Upper lobe of right lung (tissue), 1 donor: ENCODE data around the gene COX11. TPM values are rescaled to one million over a fixed set of nuclear protein-coding genes. Genes with fewer than 3 reads are reported as not detected.
A peak's percentile ranks its signal among the peaks of the same experiment; 100 is the strongest.

Source experiments
- ATAC-seq: fragments of 200-7000 bp; cut with Tn5 transposase; one replicate; pipeline ENCODE4 v1.9.1; 2020; ENCODE audit warnings: mild to moderate bottlenecking, moderate library complexity
- DNase-seq: peaks from one replicate; pipeline ENCODE4 v3.0.0-alpha.2; 2020
- H3K27ac ChIP-seq: fragments of 200-600 bp; one replicate; pipeline ENCODE4 v1.8.0; 2022
- H3K27me3 ChIP-seq: fragments of 200-600 bp; one replicate; pipeline ENCODE4 v1.8.0; 2022; ENCODE audit warnings: mild to moderate bottlenecking
- H3K36me3 ChIP-seq: fragments of 200-600 bp; one replicate; pipeline ENCODE4 v1.8.0; 2022
- H3K4me1 ChIP-seq: fragments of 200-600 bp; one replicate; pipeline ENCODE4 v1.8.0; 2022
- H3K4me3 ChIP-seq: fragments of 200-600 bp; one replicate; pipeline ENCODE4 v1.8.0; 2022; ENCODE audit warnings: mild to moderate bottlenecking
- H3K9me3 ChIP-seq: fragments of 200-600 bp; one replicate; pipeline ENCODE4 v1.8.0; 2022
- intact Hi-C: fragments of 100-400 bp; cut with DNase I; formaldehyde crosslinking; loops from one replicate; pipeline ENCODE4 v1.11.0; 2022
- total RNA-seq: library from RNA; stranded (reverse); fragmentation: NEBNext Ultra II Directional; extraction: Animal tissue kit (Norgen Biotek cat#: 25700); gene quantifications from one replicate; pipeline ENCODE4 v1.2.1, GENCODE V29; 2021
- TF ChIP-seq, protein P1 (sequence below): fragments of 200-600 bp; IDR thresholded peaks from one replicate; pipeline ENCODE4 v1.8.0; 2022; ENCODE audit warnings: antibody characterized with exemption
- donor health status: DM: no; HTN: yes; CAD: no; lungs with severe emphysema.

COX11 gene
- total RNA-seq, 1 donor from 2014 or later: 34.9 TPM

DNA sequence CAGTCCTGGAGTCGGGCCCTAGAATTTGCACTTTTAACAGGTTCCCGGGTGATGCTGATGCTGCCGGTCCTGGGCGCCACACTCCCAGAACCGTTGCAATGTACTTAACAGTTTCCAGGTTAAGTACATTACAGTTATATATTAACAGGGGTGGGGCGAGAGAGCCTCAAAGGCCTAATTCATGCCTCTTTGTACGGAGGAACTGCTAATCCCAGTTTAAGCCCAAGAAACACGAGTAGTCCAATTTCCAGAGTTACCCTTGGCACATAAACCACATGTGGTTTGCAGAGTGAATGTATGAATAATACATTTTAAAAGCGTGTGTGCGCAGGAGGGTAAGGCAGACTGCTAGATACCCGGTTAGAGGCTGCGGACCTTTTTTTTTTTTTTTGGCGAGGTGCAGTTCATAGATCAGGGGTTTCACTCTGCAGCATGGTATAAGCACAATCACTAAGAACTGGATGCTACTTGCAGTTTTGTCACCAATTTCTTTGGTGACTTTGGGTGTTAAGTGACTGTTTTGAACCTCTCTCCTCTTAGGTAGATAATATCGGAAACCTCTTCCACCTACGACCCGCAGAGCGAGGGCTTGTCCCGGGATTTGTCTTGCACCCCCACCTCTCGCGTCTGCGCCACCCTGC lies 713 bp downstream of the COX11 start:
- intact Hi-C loops: no loop called here
- H3K9me3 ChIP-seq: no peaks in the 10 kb centered on the region
- ATAC-seq: peak; percentile 52
- peak overlapping the region; percentile 84 for H3K27ac ChIP-seq
- peaks cover 19% of the 10 kb centered on the region for H3K36me3 ChIP-seq
- no peaks in the 10 kb centered on the region for H3K27me3 ChIP-seq
- TF ChIP-seq, protein P1, sequence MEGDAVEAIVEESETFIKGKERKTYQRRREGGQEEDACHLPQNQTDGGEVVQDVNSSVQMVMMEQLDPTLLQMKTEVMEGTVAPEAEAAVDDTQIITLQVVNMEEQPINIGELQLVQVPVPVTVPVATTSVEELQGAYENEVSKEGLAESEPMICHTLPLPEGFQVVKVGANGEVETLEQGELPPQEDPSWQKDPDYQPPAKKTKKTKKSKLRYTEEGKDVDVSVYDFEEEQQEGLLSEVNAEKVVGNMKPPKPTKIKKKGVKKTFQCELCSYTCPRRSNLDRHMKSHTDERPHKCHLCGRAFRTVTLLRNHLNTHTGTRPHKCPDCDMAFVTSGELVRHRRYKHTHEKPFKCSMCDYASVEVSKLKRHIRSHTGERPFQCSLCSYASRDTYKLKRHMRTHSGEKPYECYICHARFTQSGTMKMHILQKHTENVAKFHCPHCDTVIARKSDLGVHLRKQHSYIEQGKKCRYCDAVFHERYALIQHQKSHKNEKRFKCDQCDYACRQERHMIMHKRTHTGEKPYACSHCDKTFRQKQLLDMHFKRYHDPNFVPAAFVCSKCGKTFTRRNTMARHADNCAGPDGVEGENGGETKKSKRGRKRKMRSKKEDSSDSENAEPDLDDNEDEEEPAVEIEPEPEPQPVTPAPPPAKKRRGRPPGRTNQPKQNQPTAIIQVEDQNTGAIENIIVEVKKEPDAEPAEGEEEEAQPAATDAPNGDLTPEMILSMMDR: no peak
- peak overlapping the region; percentile 92 for H3K4me3 ChIP-seq
- no peak for DNase-seq
- H3K4me1 ChIP-seq: peaks cover 26% of the 10 kb centered on the region

- Histone ChIP-seq H3K27me3 (no peaks in the 10 kb centered on the region), H3K9me3 (no peaks in the 10 kb centered on the region), H3K4me1 (no peaks in the 10 kb centered on the region), H3K4me3 (no peak overlapping the region), H3K36me3 (peaks cover 60% of the 10 kb centered on the region), H3K27ac (no peak overlapping the region)
- DNase-seq (no peak), ATAC-seq (no peak)
- intact Hi-C loops: no loop called here
- TF ChIP-seq, protein P1: no peak
These were observed 11.7 kb downstream of the COX11 start for GRCh38 chr17:54956791-54957190.

GRCh38 chr17:54951286-54951685 lies 17.2 kb downstream of the COX11 start:
- H3K4me3 ChIP-seq: no peak overlapping the region
- no peaks in the 10 kb centered on the region for H3K9me3 ChIP-seq
- DNase-seq (no peak), ATAC-seq (no peak)
- no peak overlapping the region for H3K27ac ChIP-seq
- intact Hi-C loops: no loop called here
- no peaks in the 10 kb centered on the region for H3K27me3 ChIP-seq
- TF ChIP-seq, protein P1: no peak
- H3K4me1 ChIP-seq: no peaks in the 10 kb centered on the region
- peaks cover 19% of the 10 kb centered on the region for H3K36me3 ChIP-seq

DNA sequence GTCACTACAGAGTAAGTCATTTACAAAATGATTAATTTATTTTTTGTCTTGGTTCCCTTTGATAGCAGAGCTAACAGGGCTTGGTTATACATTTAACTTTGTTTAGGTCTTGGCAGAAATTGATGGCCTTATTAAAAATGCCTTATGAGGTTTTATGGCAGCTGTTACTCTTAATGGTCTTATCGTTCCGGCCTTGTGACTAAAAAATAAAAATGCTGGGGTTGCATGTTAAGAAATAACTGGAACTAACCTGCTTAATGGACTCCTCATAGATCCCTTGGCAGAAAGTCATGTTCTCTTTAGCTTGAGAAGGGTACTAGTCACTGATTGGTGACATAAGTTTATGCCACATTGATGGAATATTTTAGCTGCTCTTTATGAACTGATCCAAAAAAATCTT lies 18.3 kb downstream of the COX11 start:
- H3K27me3 ChIP-seq: no peaks in the 10 kb centered on the region
- intact Hi-C loops: no loop called here
- H3K9me3 ChIP-seq: no peaks in the 10 kb centered on the region
- no peak overlapping the region for H3K4me3 ChIP-seq
- TF ChIP-seq, protein P1: no peak
- peaks cover 13% of the 10 kb centered on the region for H3K36me3 ChIP-seq
- H3K4me1 ChIP-seq: no peaks in the 10 kb centered on the region
- DNase-seq: no peak
- no peak for ATAC-seq
- H3K27ac ChIP-seq: no peak overlapping the region

- Histone ChIP-seq H3K36me3 (peaks cover 9% of the 10 kb centered on the region), H3K9me3 (no peaks in the 10 kb centered on the region), H3K27me3 (no peaks in the 10 kb centered on the region), H3K4me3 (no peak overlapping the region), H3K4me1 (no peaks in the 10 kb centered on the region), H3K27ac (no peak overlapping the region)
- ATAC-seq (peak; percentile 72), DNase-seq (no peak)
- TF ChIP-seq, protein P1: no peak
- intact Hi-C loops: no loop called here
These were observed 20.1 kb downstream of the COX11 start for GRCh38 chr17:54948380-54948779.

DNA sequence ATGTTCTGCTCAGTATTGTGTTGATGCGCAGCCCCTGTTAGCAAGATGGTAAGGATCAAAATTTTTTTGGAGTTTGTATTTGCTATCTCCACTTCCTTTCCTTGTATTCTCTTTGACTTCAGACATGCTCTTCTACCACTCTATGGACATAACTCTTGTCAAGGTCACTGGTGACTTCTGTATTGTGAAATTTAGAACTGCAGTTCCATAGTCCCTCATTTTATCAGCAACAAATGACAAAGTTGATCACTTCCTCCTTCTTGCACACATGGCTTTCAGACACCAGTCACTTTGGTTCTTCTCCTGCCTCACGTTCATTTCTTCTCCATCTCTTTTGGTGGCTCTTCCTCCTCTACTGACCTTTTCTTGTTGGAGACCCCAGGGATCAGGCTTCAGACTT lies 21.1 kb downstream of the COX11 start:
- no peak overlapping the region for H3K4me3 ChIP-seq
- H3K9me3 ChIP-seq: no peaks in the 10 kb centered on the region
- ATAC-seq (no peak), DNase-seq (no peak)
- peaks cover 7% of the 10 kb centered on the region for H3K36me3 ChIP-seq
- intact Hi-C loops: no loop called here
- no peaks in the 10 kb centered on the region for H3K4me1 ChIP-seq
- no peak overlapping the region for H3K27ac ChIP-seq
- TF ChIP-seq, protein P1: no peak
- H3K27me3 ChIP-seq: no peaks in the 10 kb centered on the region
